ENCODE measurements around the gene ACOXL.
"Not testable (repeated sequence)": the region's sequence is repeated elsewhere in the genome, so short reads cannot be mapped to it uniquely, and the experiment has no call there.

Gene ACOXL

DNA sequence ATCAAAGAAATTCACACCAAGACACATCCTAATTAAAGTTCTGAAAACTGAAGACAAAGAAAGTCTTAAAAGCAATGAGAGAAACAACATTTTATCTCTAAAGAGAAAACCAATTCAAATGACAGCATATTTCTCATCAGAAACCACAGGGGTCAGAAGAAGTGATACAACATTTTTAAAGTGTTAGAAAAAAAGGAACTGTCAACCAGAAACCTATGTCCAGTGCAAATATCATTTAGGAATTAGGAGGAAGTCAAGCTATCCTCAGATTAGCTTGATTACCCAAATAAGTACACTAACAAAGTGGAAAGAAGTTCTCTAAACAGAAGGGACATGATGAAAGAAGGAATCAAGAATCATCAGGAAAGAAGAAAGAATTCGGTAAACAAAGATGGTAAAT is 328.8 kb downstream of the ACOXL start:
- DNase-seq (ENCODE audit: low spot score) = no peak

GRCh38 chr2:111062417-111062816 is 330.0 kb downstream of the ACOXL start:
- no peak for DNase-seq (ENCODE audit: low spot score)

- no peak for DNase-seq (ENCODE audit: low spot score)
Measured at GRCh38 chr2:111066062-111066593, 333.8 kb downstream of the ACOXL start.

GRCh38 chr2:111068435-111069058 is 336.2 kb downstream of the ACOXL start:
- DNase-seq (ENCODE audit: low spot score) = no peak

DNA sequence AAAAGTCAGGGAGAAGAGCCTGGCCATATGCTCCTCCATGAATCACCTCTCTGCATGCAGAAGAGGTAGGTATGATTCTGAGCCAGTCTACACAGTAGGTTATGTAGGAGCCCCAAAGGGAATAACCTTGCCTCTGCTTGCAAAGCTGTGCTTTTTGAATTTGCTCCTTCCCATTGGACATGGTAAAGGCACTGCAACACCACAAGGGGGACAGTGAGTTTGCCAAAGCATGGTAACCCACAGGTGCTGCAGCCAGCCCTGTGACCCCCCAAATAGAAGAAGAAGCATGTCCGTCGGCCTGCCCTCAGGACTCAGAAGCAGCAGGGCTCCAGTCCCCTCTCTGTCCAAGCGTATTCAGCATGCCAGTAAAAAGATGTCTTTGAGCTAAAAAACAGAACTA is 337.3 kb downstream of the ACOXL start:
- DNase-seq (ENCODE audit: low spot score) = no peak

DNA sequence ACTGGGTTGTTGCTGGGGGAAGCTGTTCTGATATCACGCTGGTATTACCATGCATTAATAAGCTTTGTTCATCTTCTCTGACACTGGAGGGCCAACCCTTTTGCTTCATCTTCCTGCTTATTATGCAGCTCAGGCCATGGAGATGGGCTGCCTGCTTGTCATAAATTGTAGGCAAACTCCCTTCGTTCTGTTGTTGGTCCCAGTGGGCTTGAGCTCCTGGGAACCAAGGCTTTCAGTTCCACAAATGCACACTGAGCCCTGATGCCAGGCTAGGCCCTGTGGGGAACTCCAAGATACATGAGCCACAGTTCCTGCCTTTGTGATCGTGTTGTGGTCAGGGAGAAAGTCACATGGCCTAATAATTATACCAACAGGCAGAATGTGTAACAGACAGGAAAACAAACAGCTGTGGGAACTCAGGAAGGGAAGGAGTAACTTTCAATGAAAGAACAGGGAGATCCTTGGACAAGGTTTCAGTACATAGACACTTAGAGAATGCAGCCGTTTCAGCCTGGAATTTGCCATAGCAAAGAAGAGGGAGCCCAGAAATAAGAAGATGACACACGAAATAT is 339.3 kb downstream of the ACOXL start:
- DNase-seq (ENCODE audit: low spot score) = no peak

GRCh38 chr2:111072220-111072871 is 340.0 kb downstream of the ACOXL start:
- peak; percentile 52 for DNase-seq (ENCODE audit: low spot score)

- not testable (repeated sequence) for DNase-seq (ENCODE audit: low spot score)
Measured at GRCh38 chr2:111082659-111083058, 350.3 kb downstream of the ACOXL start.

DNA sequence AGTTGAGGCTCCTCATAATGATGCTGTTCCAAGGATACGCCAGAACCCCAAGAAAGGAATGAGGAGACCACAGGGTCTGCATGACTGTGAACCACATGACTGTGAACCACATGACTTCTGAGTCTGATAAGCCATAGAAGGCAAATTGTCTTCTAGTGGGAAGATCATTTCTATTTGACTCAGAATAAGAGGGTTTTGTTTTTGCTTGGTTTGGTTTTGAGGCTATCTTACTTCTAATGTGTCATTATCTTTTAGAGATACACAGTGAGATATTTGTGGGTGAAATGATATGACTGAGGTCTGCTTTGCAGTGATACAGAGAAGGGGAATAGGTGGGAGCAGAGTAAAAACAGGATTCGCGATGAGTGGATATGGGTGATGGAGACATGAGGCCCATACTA is 359.4 kb downstream of the ACOXL start:
- no peak for DNase-seq (ENCODE audit: low spot score)

GRCh38 chr2:111094691-111095090 is 362.3 kb downstream of the ACOXL start:
- no peak for DNase-seq (ENCODE audit: low spot score)

DNA sequence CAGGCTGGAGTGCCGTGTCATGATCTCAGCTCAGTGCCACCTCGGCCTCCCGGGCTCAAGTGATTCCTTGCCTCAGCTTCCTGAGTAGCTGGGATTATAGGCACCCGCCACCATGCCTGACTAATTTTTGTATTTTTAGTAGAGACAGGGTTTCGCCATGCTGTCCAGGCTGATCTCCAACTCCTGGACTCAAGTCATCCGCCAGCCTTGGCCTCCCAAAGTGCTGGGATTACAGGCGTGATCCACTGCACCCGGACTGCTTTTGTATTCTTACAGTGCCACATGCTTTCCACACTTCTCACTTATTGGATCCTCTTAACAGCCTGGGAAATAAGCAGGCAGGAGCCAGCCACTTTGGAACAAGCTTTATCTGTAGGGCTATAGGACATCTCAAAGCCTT is 363.1 kb downstream of the ACOXL start:
- no peak for DNase-seq (ENCODE audit: low spot score)

DNA sequence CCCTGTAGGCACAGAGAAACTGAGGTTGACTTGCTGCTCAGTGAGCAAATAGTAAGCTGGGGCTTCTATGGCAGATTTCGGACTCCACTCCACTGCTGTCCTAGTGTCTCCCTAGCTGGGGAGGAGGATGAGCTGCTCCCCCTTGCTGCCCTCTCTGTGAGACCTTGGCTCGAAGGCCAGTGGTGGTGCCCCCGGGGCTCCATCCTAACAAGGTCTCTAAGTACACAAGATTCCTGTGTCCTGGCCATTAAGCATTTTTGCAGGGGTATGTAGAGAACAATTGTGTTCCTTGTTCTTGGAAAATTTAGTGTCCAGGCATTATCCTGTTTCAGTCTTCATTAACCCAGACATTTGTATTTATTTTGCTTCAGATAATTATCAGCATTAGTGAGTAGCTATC is 367.0 kb downstream of the ACOXL start:
- DNase-seq (ENCODE audit: low spot score) = no peak

GRCh38 chr2:111100087-111100764 is 367.9 kb downstream of the ACOXL start:
- DNase-seq (ENCODE audit: low spot score) = no peak

- DNase-seq (ENCODE audit: low spot score) = peak; percentile 61
Measured at GRCh38 chr2:111100765-111101162, 368.4 kb downstream of the ACOXL start.

DNA sequence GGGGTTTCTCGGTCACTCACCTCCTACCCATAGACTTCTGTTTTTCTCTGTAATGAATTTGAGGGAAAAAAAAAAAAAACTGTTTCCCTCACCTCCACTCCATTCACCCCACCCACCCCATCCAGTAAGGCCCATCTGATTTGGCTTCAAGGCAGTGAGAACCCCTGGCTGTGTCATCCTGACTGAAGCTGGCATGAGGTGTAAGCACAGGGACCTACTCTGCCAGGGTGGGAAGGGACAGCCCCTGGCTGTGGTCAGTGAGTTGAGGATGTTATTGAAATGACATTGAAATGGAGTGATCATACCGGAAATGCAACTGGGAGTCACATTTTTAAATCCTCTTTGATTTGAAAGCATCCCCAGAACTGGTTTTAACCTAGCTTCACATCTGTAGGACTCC is 369.2 kb downstream of the ACOXL start:
- no peak for DNase-seq (ENCODE audit: low spot score)

DNA sequence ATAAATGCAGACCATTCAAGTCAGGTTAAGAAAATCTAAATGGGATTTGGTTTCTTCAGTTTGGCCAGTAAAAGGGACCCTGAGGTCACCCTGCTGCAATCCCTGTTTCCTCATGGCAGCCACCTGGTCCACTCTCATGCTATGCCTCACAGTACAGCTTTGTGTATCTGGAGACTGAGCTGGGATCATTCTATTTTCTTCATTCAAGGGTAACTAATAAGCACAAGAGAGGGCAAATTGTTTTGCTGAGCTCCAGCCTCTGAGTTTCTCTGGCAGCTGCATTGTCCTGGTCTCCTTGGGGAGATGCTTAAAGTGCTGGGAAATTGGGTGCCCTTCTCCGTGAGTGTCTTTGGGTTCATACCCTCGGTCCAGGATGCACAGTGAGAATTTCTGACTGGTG is 369.8 kb downstream of the ACOXL start:
- DNase-seq (ENCODE audit: low spot score) = no peak

- no peak for DNase-seq (ENCODE audit: low spot score)
Measured at GRCh38 chr2:111105926-111106325, 373.6 kb downstream of the ACOXL start.

DNA sequence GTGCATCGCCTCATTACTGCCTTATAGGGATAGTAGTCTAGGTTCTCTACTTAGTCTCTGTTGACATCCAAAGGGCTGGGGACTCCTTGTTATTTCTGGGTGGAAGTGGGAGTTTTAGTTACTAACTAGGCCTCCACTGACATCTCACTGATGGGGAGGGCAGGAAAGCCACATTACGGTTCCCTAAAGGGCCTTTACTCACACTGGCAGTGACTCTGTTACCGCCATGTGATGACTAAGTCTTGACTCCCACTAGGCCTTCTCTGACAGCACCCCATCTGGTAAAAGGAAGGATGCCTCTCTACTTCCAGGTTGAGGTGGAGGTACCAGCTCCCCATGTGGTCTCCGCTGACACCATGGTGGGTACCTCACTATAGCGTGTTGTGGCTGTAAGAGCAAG is 374.3 kb downstream of the ACOXL start:
- peak; percentile 66 for DNase-seq (ENCODE audit: low spot score)

- no peak for DNase-seq (ENCODE audit: low spot score)
Measured at GRCh38 chr2:111108745-111109271, 376.4 kb downstream of the ACOXL start.

DNA sequence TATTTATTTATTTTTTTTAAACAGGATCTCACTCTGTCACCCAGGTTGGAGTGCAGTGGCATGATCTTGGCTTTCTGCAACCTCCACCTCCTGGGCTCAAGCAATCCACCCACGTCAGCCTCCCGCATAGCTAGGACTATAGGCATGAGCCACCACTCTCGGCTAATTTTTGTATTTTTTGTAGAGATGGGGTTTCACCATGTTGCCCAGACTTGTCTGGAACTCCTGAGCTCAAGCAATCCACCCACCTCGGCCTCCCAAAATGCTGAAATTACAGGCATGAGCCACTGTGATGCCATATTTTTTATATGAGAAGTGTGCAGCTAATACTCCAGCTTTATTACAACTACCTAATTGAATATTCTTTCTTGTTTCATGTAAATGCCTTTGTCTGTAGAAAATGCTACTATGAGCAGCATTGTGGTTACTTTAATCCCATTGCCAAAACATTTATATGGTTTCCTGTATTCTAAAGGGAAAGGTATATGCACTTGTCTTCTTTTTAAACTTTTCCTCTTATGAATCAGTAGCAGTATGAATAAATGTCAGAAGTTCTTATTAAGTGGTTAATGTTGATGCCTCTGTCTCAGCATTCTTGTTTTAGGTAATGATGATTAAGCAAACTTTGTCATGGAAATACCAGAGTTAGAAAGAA is 378.9 kb downstream of the ACOXL start:
- DNase-seq (ENCODE audit: low spot score) = no peak

DNA sequence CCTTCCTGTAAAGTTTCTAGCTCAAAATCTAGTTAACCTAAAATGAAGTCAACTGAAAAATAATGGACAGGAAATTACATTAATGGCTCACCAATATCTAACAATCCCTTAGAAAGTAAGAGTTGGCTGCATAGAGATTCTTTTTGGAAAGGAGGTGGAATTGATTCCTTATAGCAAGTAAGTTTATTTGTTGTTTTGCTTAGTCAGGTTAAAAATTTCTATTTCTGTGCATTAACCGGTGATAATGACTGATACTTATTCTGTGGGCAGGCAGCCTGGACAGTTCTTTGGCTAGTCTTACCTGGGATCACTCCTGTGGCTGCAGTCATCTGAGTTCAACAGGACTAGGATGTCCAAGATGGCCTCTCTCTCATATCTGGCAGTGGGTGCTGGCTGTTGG is 381.5 kb downstream of the ACOXL start:
- no peak for DNase-seq (ENCODE audit: low spot score)

Data from RKO (cell line).